Neutrophil (primary cell): ENCODE results near the gene CCDC30.
"Not testable (repeated sequence)": the region's sequence is repeated elsewhere in the genome, so short reads cannot be mapped to it uniquely, and the experiment has no call there.

Experiments used
- H3K27ac ChIP-seq: fragments of 200-600 bp; sonication (generic); 2 replicates; pipeline ENCODE4 v1.5.1; 2016; ENCODE audit warnings: mild to moderate bottlenecking, moderate library complexity
- H3K27me3 ChIP-seq: fragments of 200-600 bp; sonication (generic); 2 replicates; pipeline ENCODE4 v1.6.0; 2016; ENCODE audit warnings: mild to moderate bottlenecking
- H3K36me3 ChIP-seq: fragments of 200-600 bp; sonication (generic); 2 replicates; pipeline ENCODE4 v1.5.1; 2017
- H3K4me1 ChIP-seq, 2 experiments: fragments of 200-600 bp in 1 of 2; sonication (generic) in 1 of 2; 1 replicate in 1 of 2; 2 replicates in 1 of 2; pipeline versions ENCODE4 v1.5.1 to v1.6.1; 2013 to 2016; ENCODE audit warnings: low read depth in 1 of 2, low read length in 1 of 2, mild to moderate bottlenecking in 1 of 2, moderate library complexity in 1 of 2; ENCODE audit not compliant: control insufficient read depth in 1 of 2, insufficient read depth in 1 of 2
- H3K4me3 ChIP-seq, 2 experiments: fragments of 200-600 bp in 1 of 2; sonication (generic) in 1 of 2; 1 replicate in 1 of 2; 2 replicates in 1 of 2; pipeline ENCODE4 v1.5.1; 2013 to 2016; ENCODE audit warnings: low read depth in 1 of 2, low read length in 1 of 2, mild to moderate bottlenecking in 1 of 2, moderate library complexity in 1 of 2
- H3K9me3 ChIP-seq: fragments of 200-600 bp; sonication (generic); 2 replicates; pipeline ENCODE4 v1.5.1; 2016
- TF ChIP-seq, protein P1 (sequence below): fragments of 200-600 bp; sonication (generic); IDR thresholded peaks from 2 replicates; pipeline ENCODE4 v1.5.1; 2016; ENCODE audit warnings: antibody characterized with exemption

Gene CCDC30

DNA sequence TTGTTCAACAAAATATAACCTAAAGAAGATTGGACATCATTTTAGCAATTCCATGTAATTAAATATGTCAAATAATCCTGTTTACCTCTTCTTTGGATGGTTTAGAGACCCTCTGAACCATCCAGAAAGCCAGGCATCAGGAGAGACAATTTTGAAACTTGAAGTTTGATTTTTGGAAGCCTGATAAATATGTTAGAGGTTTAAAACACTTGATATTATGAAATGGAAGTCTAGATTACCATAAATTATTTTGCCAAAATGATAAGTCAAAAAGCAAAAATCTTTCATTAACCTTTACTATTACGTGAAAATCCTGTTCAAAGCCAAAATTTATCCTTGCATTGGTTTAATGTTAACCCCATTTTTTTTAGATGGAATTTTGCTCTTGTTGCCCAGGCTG lies 43.5 kb downstream of the CCDC30 start:
- peaks cover 45% of the 10 kb centered on the region for H3K9me3 ChIP-seq
- TF ChIP-seq, protein P1, sequence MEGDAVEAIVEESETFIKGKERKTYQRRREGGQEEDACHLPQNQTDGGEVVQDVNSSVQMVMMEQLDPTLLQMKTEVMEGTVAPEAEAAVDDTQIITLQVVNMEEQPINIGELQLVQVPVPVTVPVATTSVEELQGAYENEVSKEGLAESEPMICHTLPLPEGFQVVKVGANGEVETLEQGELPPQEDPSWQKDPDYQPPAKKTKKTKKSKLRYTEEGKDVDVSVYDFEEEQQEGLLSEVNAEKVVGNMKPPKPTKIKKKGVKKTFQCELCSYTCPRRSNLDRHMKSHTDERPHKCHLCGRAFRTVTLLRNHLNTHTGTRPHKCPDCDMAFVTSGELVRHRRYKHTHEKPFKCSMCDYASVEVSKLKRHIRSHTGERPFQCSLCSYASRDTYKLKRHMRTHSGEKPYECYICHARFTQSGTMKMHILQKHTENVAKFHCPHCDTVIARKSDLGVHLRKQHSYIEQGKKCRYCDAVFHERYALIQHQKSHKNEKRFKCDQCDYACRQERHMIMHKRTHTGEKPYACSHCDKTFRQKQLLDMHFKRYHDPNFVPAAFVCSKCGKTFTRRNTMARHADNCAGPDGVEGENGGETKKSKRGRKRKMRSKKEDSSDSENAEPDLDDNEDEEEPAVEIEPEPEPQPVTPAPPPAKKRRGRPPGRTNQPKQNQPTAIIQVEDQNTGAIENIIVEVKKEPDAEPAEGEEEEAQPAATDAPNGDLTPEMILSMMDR = no peak

DNA sequence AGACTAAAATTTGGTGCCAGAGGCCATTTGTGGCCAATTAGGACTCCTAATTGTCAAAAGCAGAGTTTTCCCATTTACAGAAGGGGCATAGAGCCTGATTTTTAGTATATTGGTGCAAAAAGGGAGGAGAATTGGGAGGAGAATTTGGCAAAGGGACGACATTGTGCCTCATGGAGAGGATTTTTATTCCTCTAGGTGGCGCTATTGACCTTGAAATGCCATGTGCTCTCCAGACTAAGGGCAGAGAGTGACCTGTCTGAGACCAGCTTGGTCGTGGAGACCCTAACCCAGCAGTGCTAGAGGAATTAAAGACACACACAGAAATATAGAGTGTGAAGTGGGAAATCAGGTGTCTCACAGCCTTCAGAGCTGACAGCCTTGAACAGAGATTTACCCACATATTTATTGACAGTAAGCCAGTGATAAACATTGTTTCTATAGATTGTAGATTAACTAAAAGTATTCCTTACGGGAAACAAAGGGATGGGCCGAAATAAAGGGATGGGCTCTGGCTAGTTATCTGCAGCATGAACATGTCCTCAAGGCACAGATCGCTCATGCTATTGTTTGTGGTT lies 48.6 kb downstream of the CCDC30 start:
- not testable (repeated sequence) for H3K4me1 ChIP-seq, H3K4me3 ChIP-seq, H3K36me3 ChIP-seq, H3K27ac ChIP-seq, H3K27me3 ChIP-seq
- peaks cover 19% of the 10 kb centered on the region for H3K9me3 ChIP-seq

More for the DNA sequence above, 43.5 kb downstream of the CCDC30 start:
- H3K27me3 ChIP-seq = no peaks in the 10 kb centered on the region
- no peaks in the 10 kb centered on the region for H3K36me3 ChIP-seq
- H3K27ac ChIP-seq = no peak overlapping the region
- no peaks in the 10 kb centered on the region for H3K4me1 ChIP-seq
- no peak overlapping the region for H3K4me3 ChIP-seq

DNA sequence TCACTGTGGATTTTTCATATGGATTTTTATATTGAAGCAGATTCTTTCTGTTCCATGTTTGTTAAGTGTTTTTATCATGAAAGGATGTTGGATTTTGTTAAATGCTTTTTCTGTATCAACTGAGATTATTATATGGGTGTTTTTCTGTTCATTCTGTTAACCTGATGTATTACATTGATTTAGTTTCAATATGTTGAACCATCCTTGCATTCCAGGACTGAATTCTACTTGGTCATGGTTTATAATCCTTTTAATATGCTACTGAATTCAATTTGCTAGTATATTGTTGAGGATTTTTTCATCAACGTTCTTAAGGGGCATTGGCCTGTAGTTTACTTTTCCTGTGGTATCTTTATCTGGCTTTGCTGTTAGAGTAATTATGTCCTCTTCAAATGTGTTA lies 55.8 kb downstream of the CCDC30 start:
- TF ChIP-seq, protein P1 = no peak
- Histone ChIP-seq H3K27me3 (no peaks in the 10 kb centered on the region), H3K4me3 (no peak overlapping the region), H3K9me3 (peaks cover 3% of the 10 kb centered on the region), H3K36me3 (no peaks in the 10 kb centered on the region), H3K4me1 (no peaks in the 10 kb centered on the region), H3K27ac (no peak overlapping the region)

DNA sequence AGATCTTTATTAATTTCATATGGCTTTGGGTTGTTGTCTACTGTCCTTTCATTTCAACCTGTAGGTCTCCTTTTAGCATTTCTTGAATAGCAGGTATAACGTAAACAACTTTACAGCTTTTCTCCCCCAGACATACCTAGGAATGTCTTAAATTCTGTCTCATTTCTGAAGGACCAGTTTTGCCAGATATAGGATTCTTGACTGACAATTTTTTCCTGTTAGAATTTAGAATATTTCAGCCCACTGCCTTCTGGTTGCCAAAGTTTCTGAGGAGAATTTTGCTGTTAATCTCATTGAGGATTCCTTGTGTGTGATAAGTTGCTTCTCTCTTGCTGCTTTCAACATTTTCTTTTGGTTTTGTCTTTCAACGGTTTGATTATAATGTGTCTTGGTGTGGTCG lies 60.1 kb downstream of the CCDC30 start:
- Histone ChIP-seq H3K36me3 (no peaks in the 10 kb centered on the region), H3K9me3 (peaks cover 3% of the 10 kb centered on the region), H3K4me3 (no peak overlapping the region), H3K27ac (no peak overlapping the region), H3K4me1 (no peaks in the 10 kb centered on the region), H3K27me3 (no peaks in the 10 kb centered on the region)
- TF ChIP-seq, protein P1 = no peak

DNA sequence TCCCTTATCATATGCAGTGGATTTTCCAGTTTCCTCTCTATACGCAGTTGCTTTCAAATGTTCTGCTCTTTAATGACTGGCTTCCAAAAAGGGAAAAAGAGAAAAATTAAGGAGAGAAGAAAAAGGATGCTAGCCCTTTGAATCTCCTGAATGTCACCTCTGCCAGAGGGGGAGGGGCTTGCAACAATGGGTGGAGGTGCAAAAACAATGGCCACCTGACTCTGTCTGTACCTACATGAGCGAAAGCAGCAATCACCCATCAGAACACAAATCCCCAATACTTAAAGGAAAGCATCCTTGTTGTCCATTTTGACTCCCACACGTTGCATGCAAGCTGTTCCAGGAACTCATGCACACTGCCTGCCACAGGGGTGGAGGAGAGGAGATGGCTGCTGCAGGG lies 61.2 kb downstream of the CCDC30 start:
- Histone ChIP-seq H3K9me3 (peaks cover 3% of the 10 kb centered on the region), H3K4me3 (no peak overlapping the region), H3K36me3 (no peaks in the 10 kb centered on the region), H3K27me3 (no peaks in the 10 kb centered on the region), H3K27ac (no peak overlapping the region), H3K4me1 (peaks cover 0 to 3% of the 10 kb centered on the region in 2 experiments)
- TF ChIP-seq, protein P1 = no peak

DNA sequence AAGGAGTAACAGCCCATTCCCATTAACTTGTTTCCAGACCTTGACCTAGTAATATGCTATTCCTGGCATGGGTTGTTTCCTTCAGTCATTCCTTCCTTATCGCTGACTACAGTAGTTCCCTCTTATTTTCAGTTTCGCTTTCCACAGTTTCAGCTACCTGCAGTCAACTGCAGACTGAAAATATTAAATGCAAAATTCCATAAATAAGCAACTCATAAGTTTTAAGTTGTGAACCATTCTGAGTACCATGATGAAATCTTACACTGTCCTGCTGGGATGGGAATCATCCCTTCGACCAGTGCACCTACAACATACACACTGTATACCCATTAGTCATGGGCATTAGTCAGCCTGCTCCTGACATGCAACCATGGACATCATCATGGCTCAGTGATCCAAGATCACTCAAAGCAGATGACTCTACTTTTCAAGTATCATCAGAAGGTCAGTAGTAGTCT lies 66.7 kb downstream of the CCDC30 start:
- H3K27me3 ChIP-seq = no peaks in the 10 kb centered on the region
- TF ChIP-seq, protein P1 = no peak
- peaks cover 4 to 11% of the 10 kb centered on the region in 2 experiments for H3K4me1 ChIP-seq
- H3K4me3 ChIP-seq = peak overlapping the region in 1 of 2 experiments; percentile 39
- no peaks in the 10 kb centered on the region for H3K36me3 ChIP-seq
- H3K9me3 ChIP-seq = no peaks in the 10 kb centered on the region
- peak overlapping the region; percentile 4 for H3K27ac ChIP-seq
